GM12874 (cell line): Measurements from ENCODE around the gene ALDH1A3.
A peak's percentile ranks its signal among the peaks of the same experiment; 100 is the strongest.

Experiments
- TF ChIP-seq, protein P1 (sequence below): IDR thresholded peaks from 2 replicates; pipeline ENCODE4 v1.5.1; 2011; ENCODE audit warnings: low read depth, mild to moderate bottlenecking, control low read depth, low read length, moderate library complexity; ENCODE audit not compliant: insufficient read depth

ALDH1A3 gene

DNA sequence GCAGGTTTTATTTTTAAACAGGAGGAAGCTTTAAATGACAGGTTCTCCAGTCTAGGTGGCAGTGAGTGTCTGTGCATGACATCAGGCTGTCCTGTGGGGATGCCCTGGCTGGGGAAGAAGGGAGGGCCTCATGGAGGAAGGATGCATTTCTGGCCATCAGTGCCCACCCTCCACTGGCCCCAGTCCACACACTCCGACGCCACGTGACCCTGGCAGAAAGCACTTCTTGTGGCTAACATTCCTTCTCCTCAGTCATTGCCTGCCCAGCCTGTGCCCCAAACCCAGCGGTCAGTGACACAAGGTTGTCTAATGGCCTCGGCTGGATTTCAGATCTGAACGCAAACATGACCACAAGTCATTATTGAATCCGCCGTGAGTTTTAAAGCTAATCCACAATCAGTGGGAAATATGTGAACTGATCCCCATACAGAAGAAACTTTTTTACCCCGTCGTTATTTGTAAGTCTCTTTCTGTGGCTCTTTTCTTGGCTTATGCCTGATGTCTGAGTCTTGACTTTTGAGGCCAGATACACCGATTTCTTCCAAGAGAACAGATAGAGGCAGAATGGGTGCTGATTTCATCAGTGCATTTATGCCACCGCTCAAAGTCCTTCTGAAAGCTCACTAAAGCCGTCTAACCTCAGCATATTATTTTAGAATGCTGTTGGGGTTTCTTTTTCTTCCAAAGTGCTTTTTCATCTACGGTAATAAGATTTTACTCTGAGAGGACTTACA lies 22.2 kb downstream of the ALDH1A3 start:
- TF ChIP-seq, protein P1, sequence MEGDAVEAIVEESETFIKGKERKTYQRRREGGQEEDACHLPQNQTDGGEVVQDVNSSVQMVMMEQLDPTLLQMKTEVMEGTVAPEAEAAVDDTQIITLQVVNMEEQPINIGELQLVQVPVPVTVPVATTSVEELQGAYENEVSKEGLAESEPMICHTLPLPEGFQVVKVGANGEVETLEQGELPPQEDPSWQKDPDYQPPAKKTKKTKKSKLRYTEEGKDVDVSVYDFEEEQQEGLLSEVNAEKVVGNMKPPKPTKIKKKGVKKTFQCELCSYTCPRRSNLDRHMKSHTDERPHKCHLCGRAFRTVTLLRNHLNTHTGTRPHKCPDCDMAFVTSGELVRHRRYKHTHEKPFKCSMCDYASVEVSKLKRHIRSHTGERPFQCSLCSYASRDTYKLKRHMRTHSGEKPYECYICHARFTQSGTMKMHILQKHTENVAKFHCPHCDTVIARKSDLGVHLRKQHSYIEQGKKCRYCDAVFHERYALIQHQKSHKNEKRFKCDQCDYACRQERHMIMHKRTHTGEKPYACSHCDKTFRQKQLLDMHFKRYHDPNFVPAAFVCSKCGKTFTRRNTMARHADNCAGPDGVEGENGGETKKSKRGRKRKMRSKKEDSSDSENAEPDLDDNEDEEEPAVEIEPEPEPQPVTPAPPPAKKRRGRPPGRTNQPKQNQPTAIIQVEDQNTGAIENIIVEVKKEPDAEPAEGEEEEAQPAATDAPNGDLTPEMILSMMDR: no peak

DNA sequence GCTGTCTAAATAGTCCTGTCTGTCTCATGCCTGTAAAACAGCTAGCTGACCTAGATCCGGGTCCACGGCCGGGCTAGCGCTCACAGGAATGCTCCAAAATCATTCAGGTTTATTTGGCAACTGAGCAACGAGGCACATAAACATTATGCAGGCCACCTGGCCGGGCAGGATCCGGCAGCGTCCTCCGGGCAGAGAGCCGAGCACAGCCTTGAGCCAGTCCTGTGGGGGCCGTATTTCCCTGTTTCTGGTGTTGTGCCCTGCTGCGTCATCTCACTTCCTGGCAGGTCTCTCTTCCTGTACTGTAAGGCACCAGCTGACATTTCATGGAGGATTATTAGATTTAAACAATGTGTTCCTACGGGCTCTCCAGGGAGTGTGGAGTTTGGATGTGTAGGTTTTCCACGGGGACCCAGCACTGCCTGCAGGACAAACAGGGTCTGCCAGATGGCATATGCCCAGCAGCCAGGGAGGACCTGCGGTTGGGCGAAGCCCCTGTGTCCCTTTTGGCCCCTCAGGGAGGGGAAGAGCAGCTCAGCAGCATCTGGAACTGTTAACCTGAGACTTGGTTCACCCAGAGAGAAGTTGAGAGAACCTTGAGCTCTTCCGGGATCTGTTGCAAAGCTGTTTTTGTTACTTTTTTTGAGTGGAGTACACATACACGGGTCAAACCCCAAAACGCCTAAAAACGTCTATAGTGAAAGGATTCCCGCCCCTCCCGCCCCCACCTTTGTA lies 23.0 kb downstream of the ALDH1A3 start:
- TF ChIP-seq, protein P1: no peak

DNA sequence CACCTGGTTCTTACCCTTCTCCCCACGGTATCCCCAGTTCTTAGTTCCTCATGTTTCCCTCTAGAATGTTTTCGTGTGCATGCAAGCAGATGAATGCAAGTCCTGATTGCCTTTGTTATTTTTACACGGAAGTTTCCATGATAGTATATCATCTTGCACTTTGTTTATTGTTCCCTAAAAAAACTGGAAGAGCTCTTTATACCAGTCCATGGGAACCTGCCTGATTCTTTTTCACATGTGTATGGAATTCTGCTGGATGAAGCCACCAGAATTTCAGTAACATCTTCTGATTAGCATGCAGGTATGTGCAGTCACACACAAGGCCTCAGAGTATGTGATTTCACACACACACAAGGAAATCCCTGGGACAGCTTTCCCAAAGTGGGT lies 23.5 kb downstream of the ALDH1A3 start:
- TF ChIP-seq, protein P1: no peak

DNA sequence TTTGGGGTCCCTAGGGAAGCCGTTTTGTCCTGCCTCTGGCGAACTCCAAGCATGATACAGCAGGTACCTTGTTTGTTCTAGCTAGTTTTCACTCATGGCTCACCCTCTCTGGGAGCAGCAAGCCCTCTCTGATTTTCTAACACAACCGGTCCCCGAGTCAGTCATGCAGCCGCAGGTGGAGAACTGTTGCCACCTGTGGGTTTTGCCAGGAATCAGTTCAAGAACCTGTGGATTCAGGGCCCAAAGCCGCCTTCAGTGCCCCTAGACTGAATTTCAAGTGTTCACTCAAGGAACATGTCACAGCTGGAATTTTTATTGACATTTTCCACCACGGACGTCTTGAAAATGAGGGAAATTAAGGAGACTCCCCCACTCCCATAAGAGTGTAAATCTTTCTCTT lies 26.2 kb downstream of the ALDH1A3 start:
- TF ChIP-seq, protein P1: no peak

DNA sequence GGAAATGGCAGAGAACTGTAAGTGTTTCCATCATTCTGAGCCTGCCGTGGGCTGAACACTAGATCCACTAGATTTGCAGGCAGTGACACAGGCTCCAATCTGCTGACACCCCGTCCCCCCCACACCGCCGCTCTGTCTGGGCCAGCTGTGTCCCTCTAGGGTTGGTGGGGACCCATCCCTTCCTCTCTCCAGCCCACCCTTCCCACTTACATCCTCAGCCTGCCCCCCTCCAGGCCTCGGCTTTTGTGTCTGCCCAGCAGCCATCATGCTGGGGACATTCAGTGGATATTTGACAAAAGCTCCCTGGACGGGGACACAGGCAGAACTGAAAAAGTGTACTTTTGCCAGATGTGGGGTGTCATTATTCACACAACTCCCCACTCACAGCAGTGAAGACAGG lies 28.8 kb downstream of the ALDH1A3 start:
- TF ChIP-seq, protein P1: no peak

DNA sequence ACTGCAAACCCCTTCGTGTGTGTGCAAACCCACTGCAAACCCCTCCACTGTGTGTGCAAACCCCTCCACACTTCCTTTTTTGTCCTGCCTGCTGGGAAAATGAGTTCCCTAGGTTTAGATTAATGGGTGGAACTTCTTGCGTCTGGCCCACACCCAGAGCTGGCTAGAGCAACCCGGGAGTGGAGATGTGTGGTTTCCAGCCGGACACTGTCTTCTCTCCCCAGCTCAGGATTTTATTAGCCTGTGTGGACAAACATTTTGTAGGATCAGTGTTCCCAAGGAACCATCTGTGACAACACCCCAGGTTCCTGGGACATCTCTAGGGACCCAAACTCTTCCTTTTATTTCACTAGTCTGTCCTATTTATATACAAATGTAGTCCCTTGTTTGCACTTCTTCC lies 29.9 kb downstream of the ALDH1A3 start:
- TF ChIP-seq, protein P1: no peak

DNA sequence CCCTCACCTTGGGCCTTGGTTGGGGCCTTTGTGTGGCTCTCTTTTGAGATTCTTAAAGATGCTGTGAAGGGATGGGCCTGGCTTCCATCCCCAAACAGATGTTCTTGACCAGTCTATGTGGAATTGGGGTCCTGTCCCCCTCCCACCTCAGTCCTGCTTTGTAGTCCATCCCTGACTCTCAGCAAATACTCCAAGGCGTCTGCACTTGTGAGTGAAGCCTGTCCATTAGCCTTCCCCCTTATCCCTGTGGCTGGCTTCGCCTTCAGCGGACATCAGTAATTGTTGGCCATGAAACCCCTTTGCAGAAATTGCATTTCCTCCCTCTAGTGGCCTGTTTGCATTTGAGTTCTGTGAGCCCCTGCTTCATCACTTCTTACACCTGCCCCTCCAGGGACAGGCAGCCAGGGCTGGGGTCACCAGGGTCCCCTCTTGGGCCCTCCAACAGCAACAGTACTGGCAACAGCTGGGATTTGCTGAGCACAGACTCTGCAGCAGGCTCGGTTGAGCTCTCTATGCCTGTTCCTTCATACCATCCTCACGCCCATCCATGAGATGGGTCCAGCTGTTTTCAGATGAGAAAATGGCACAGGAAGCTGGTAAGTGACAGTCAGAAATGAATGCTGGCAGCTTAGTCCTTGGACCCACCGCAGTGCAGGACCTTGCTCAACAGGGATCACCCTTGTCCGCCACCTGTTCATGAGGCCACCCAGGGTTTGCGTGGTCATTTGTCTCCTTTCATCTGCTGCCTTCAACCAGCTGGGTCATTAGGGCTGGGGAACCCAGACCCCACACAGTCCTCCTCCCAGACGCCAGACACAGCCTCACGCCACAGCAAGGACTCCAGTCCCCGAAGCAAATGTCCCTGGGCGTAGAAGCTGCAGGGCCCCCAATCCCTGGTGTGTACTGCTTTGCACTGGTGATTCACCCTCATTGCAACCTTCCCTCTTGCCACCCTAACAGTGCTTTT lies 30.6 kb downstream of the ALDH1A3 start:
- TF ChIP-seq, protein P1: 0 out of 2 replicates have a peak, but pooled peaks have one; percentile 9
